ENCODE measurements around the gene RAD51D.

DNA sequence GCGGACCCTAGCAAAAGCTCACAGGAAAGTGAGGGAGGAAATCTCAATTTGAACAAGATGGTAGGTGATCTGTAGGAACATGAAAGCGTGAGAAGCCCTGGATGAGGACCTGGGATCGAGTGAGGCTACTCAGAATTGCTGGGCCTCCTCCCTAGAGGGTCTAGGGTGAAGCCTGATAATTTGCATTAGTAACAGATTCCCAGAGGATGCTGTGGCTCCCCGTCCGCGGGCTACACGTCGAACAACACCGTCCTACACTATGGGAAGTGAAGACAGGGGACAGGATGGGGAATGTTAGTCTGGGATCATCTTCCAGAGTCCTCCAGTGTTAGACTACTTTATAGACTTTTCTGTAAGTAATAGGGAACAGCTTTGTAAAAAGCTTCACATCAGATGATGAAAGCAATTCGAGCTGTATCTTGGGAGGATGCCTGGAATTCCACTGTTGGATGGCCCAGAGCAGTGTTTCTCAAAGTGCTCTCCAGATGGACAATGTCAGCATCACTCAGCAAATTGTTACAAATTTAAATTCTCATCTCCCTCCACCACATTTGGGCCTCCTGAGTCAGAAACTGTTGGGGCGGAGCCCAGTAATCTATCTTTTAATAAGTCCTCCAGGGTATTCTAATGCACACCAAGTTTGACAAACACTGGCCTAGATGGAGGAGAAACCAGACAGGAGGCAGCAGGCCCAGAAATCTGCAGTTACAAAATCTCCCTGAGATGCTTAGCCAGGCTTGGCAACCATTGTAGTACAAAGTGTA lies 8.3 kb upstream of the RAD51D start:
- TF ChIP-seq ZNF565 (CRISPR knock-in tag; conservative IDR thresholded peaks at IDR 0.05; ENCODE audit: low read depth) (no peak), CSDC2 (CRISPR knock-in tag; IDR thresholded peaks at IDR 0.05) (no peak), ZFP3 (CRISPR knock-in tag; IDR thresholded peaks at IDR 0.05) (no peak), SNAI2 (CRISPR knock-in tag; IDR thresholded peaks at IDR 0.05) (no peak)
- TF ChIP-seq, protein P1, sequence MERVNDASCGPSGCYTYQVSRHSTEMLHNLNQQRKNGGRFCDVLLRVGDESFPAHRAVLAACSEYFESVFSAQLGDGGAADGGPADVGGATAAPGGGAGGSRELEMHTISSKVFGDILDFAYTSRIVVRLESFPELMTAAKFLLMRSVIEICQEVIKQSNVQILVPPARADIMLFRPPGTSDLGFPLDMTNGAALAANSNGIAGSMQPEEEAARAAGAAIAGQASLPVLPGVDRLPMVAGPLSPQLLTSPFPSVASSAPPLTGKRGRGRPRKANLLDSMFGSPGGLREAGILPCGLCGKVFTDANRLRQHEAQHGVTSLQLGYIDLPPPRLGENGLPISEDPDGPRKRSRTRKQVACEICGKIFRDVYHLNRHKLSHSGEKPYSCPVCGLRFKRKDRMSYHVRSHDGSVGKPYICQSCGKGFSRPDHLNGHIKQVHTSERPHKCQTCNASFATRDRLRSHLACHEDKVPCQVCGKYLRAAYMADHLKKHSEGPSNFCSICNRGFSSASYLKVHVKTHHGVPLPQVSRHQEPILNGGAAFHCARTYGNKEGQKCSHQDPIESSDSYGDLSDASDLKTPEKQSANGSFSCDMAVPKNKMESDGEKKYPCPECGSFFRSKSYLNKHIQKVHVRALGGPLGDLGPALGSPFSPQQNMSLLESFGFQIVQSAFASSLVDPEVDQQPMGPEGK (CRISPR knock-in tag; IDR thresholded peaks at IDR 0.05; ENCODE audit: borderline replicate concordance), result no peak
- TF ChIP-seq, protein P2, sequence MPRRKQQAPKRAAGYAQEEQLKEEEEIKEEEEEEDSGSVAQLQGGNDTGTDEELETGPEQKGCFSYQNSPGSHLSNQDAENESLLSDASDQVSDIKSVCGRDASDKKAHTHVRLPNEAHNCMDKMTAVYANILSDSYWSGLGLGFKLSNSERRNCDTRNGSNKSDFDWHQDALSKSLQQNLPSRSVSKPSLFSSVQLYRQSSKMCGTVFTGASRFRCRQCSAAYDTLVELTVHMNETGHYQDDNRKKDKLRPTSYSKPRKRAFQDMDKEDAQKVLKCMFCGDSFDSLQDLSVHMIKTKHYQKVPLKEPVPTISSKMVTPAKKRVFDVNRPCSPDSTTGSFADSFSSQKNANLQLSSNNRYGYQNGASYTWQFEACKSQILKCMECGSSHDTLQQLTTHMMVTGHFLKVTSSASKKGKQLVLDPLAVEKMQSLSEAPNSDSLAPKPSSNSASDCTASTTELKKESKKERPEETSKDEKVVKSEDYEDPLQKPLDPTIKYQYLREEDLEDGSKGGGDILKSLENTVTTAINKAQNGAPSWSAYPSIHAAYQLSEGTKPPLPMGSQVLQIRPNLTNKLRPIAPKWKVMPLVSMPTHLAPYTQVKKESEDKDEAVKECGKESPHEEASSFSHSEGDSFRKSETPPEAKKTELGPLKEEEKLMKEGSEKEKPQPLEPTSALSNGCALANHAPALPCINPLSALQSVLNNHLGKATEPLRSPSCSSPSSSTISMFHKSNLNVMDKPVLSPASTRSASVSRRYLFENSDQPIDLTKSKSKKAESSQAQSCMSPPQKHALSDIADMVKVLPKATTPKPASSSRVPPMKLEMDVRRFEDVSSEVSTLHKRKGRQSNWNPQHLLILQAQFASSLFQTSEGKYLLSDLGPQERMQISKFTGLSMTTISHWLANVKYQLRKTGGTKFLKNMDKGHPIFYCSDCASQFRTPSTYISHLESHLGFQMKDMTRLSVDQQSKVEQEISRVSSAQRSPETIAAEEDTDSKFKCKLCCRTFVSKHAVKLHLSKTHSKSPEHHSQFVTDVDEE (CRISPR knock-in tag; IDR thresholded peaks at IDR 0.05), result no peak
